Activated CD4-positive, alpha-beta T cell treated with anti-CD3 and anti-CD28 coated beads for 48 hours (primary cell): ENCODE measurements around the gene TREML1.

ENCODE experiments used
- DNase-seq: peaks from one replicate; pipeline ENCODE4 v3.0.0-alpha.2; 2020

TREML1 gene

DNA sequence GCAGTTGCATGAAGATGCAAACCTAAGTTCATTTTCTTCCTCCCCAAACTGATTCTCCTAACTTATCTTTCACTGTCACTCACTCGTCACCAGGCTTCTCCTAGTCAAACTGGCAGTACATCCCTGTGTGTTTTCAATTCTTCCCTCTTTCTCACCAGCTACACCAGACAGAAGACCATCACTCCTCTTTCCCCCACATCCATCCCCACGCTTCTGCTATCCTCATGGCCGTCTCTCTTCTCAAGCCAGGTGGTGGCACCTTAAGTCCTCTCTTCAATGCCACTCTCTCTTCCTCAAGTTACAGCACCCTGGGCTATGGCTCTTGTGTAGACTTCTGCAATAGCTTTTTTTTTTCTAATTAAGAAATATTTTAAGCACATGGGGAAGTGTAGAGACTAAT lies 23.1 kb upstream of the TREML1 start:
- DNase-seq, result no peak

DNA sequence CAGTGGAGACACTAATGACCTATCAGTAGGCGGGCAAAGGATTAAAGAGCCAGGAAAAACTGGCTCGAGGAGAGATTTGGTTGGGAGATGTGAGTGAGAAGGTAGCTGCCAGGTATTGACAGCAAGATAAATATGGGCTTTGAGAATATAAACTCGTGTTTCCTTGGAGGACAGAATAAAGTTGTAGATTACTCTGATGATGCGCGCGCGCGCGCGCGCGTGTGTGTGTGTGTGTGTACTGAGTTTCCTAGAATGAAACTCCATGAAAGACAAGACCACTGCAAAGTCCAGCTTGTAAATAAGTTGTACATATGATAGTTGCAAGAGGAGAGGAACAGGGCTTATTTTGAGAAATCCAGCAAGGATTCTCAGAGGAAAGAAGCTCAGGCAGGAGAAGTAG lies 22.0 kb upstream of the TREML1 start:
- no peak for DNase-seq

DNA sequence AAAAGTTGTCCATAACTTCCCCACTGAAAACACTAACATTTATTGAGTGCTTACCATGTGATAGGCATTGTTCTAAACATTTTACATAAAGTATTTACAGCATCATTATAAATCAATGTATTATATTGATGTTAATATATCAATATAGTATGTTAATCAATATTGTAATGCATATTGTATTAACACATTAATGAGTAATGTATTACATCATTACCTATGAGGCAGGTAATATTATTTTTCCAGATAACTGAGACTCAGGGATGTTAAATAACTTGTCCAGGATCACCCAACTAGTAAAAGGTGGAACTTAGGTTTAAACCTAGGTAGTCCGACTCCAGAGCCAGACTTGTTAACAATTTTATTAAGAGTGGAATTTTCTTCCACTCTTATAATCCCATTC lies 20.9 kb upstream of the TREML1 start:
- no peak for DNase-seq

DNA sequence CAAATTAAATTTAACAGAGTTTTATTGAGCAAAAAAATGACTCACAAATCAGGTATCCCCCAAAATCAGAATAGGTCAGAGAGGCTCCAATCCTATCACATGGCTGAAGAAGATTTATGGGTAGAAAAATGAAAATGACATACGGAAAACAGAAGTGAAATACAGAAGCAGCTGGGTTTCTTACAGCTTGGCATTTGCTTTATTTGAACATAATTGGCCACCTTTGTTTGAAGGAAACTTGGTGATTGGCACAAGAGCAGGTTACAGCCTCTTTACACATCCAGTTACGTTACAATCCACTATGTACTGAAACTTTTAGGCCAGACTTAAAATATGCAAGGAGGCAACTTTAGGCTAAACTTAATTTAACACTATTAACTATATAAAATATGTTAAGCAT lies 20.5 kb upstream of the TREML1 start:
- no peak for DNase-seq

- DNase-seq, result no peak
These were observed 17.8 kb upstream of the TREML1 start for GRCh38 chr6:41171908-41172307.

DNA sequence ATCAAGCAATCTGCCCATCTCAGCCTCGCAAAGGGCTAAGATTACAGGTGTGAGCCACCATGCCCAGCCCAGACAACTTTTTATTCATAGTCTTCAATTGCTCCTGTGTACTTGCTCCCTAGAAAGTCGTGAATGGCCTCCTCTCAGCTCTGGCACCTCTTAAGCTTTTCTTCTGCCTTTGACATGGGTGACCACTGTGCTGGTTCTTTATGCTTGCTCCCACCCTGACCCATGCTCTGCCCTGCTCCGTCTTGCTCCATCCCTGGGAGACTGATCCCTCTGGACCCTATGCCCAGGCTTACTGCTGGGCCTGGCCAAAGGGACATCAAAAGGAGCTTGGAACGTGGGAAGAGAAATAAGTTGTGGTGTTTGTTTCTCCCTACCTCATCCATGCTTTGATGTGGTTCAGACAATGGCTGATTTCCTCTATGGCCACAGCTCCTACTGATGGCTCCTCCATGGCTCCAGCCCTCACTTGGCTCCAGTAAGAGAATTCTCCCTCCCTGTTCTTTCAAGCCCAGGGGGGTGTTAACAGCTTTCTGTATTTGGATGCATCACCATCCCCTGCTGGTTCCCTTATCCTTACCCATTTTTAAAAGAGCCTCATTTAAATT lies 16.5 kb upstream of the TREML1 start:
- no peak for DNase-seq

DNA sequence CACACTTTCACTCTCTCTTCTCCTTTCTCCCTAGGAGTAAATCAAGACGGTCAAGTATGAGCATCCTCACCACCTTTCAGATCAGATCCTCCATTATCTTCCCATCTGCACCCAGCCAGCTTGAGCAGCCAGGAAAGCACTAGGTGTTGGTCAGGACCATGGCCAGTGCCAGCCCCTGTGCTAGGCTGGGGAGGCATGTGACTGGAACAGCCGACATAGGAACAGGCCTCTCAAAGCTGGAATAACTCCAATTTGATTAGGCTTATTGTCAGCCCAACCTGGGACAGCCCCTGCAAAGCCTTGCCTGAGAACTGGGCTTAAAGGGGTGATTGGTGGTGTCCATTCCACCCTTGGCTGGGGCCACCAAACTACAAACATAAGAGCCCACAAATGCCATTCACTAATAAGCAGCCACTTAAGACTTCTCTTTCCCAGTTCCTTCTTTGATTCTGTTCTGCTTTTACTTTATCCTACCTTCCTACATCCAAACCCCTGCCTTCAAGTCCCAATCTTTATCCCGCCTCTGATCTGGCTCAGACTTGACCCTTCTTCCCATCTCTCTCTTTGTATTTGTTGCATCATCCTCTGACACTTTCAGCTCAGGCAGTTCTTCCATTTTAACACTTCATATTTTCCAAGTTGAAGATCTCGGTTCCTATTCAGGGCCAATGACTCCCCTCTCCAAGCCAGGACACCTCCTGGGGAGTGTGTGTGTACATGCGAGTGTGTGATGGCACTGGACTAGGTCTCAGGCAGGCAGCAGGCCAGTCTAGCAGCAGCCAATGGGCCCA lies 13.2 kb upstream of the TREML1 start:
- DNase-seq, result peak; percentile 27

- DNase-seq, result no peak
These were observed 10.5 kb upstream of the TREML1 start for GRCh38 chr6:41164551-41165120.

GRCh38 chr6:41163419-41163717 lies 9.2 kb upstream of the TREML1 start:
- no peak for DNase-seq

DNA sequence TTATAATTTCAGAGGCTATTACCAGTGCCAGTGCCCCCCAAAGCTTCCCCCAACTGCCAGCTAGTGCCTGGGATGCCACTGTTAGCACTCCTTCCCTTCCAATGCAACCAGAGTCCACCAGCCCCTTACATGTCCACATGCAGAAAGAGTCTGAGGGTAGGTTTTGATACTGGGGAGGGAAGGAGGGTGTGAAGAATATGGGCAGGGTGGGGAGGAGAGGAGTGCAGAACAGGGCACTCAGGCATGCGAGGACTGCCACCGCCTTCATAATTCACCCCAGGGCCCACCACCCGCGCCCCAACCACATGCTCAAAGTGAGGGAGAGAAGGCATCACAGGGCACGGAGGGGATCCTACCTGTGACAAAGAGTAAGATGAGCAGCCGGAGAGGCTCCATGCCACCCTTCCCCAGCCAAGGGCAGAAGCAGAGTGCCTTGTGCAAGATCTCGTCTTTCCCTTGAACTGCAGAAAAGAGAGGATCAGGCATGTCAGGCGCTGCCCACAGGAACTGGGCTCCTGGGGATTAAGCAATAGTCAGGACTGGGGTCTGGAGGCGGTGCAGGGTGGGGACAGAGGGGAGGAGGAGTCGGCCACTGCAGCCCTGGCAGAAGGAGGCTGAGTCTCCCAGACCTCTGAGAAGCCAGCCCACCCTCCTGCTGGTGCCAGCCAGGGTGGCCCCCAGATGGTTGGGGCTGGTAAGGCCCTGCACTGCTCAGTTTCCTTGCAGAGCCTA lies 8.7 kb upstream of the TREML1 start, which contains the start of gene TREM2:
Gene TREM2, minus strand, starts transcription at position 430 of the 732 bp plus-strand sequence. Its CDS starts 34 bp downstream, at position 396.
- no peak for DNase-seq

- no peak for DNase-seq
These were observed 7.9 kb upstream of the TREML1 start for GRCh38 chr6:41161851-41162552.

DNA sequence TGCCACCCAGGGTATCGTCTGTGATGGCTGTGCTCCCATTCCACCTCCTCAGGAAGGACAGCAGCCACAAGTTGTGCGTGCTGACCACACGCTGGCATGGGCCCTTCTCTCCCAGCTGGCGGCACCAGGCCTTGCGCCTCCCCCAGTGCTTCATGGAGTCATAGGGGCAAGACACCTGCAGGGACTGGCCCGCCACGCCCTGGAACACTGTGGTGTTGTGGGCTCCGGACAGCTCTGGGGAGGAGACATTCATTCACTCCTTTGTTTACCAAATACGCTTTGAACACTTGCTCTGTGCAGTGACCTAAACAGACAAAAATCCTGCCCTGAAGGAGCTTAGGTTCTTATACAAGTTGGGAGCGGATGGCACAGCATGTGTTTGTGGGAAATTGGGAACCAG lies 7.2 kb upstream of the TREML1 start:
- no peak for DNase-seq

- no peak for DNase-seq
These were observed 6.8 kb upstream of the TREML1 start for GRCh38 chr6:41160933-41161332.

GRCh38 chr6:41159415-41160082 lies 5.4 kb upstream of the TREML1 start:
- no peak for DNase-seq

- no peak for DNase-seq
These were observed 3.2 kb upstream of the TREML1 start for GRCh38 chr6:41157323-41157722.

GRCh38 chr6:41156771-41157170 lies 2.6 kb upstream of the TREML1 start:
- DNase-seq, result no peak

DNA sequence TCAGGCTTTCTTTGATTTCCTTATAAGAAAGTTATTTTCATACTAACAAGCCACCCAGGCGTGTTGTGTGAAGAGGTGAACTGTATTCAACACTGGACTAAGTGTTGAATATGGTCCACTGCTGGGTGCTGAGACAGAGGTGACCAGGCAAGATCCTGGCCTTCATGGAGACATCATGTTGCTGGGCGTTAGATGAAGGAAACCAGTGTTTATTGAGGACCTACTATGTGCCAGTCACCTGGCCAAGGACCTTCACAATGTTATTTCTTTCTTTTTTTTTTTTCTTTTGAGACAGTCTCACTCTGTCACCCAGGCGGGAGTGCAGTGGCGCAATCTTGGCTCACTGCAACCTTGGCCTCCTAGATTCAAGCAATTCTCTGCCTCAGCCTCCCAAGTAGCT lies 1.9 kb upstream of the TREML1 start:
- no peak for DNase-seq

DNA sequence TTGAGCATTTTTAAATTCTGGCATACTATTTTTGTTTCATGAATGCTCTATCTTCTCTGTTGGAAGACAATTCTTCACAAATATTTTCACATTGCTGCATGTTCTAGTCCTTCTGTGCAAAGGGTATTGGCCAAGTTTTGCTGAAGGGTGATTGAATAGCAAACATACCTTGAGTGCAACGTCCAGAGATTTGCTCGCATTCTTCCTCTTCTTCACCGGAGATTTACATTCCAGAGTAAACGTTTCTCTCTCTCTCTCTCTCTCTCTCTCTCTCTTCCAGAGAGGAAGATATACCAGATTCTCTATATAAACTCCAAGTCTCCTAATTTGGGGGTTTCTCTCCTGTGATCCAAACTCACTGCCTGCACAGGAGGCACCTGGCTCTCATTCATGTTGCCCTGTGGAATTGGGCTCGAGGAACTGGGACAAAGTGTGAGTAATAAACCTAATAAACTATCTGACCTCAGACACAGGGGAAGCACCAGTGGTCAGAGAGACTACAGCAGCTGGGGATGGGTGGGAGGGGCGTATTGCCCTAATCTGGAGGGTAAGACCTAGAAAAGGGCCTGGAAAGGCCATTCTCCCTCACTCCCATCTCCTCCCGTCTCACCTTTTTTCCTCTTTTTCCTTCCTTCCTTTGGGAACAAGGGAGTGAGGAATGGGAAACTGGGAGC lies 1.1 kb upstream of the TREML1 start:
- DNase-seq, result no peak

- DNase-seq, result no peak
These were observed 696 bp downstream of the TREML1 start for GRCh38 chr6:41153451-41153850.

- no peak for DNase-seq
These were observed 3.5 kb downstream of the TREML1 start for GRCh38 chr6:41150671-41151070.

DNA sequence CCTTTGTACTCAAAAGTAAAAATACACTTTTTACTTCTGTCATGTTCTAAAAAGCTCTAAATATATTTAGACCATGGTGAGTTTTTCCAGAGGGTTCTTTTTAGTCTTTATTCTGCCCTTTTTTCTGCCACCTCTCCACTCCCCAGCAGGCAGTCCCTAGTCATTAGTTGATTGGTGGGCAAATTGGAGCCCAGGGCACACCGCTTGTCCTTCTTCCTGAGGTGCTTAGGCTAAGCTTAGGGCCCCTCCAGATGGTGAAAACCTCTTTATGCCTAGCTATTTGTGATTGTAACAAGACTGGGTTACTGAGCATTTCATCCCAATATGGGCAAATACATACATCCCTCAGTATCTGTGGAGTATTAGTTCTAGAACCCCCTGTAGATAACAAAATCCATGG lies 6.2 kb downstream of the TREML1 start:
- DNase-seq, result no peak

GRCh38 chr6:41136911-41137310 lies 17.2 kb downstream of the TREML1 start:
- DNase-seq, result no peak
